Activated T-helper 1 cell treated with anti-CD3 and anti-CD28 coated beads, Interleukin-2, amount 50 U/mL, for 16 hours (primary cell): ENCODE measurements around the gene HNRNPLL.
"Not testable (repeated sequence)": the region's sequence is repeated elsewhere in the genome, so short reads cannot be mapped to it uniquely, and the experiment has no call there.

Source experiments
- DNase-seq, 2 donors: peaks; one replicate each; pipeline ENCODE4 v3.0.0-alpha.2; 2020; ENCODE audit warnings: low read depth in 1 of 2, low spot score in 1 of 2

HNRNPLL gene

DNA sequence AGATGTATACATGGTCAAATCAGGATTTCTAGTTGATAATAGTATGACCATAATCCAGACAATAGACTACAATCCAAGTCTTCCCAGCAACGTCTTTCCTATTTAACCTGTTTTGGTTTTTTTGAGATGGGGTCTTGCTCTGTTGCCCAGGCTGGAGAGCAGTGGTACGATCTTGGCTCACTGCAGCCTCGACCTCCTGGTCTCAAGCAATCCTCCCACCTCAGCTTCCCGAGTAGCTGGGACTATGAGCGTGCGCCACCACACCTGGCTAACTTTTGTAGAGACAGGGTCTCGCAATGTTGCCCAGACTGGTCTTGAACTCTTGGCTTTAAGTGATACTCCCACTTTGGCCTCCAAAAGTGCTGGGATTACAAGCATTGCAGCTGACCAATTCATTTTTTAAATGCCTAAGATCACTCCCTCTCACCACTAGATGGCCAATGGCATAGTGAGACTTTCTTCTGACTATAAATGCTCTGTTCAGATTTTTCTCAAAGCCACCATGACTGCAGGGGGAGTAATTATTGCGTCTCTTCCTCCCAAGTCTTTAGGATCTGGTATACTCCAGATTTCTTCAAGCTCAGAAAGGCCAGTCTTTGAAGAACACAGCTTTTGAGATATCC, 47.6 kb downstream of the HNRNPLL start:
- no peak for DNase-seq

- DNase-seq: no peak
These were observed 49.2 kb downstream of the HNRNPLL start for GRCh38 chr2:38553554-38553953.

- DNase-seq: no peak
These were observed 50.5 kb downstream of the HNRNPLL start for GRCh38 chr2:38552259-38552658.

- no peak for DNase-seq
These were observed 51.0 kb downstream of the HNRNPLL start for GRCh38 chr2:38551746-38552145.

DNA sequence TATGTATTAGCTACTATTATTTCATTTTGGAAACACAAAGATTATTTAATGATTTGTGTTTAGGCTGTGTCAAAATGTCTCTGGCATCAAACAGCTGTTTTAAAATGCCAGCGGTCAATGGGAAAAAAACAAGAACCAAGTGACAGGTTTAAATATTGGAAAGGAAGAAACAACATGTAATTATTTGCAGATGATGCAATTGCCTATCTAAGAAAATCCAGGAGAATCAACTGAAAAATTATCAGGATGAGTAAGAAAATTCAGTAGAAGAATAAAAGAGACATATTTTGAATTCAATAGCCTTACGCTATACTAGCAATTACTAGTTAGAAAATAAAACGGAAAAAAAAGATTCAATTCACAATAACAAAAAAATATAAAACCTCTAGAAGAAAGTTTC, 51.6 kb downstream of the HNRNPLL start:
- no peak for DNase-seq

GRCh38 chr2:38549851-38550250, 52.9 kb downstream of the HNRNPLL start:
- DNase-seq: no peak

DNA sequence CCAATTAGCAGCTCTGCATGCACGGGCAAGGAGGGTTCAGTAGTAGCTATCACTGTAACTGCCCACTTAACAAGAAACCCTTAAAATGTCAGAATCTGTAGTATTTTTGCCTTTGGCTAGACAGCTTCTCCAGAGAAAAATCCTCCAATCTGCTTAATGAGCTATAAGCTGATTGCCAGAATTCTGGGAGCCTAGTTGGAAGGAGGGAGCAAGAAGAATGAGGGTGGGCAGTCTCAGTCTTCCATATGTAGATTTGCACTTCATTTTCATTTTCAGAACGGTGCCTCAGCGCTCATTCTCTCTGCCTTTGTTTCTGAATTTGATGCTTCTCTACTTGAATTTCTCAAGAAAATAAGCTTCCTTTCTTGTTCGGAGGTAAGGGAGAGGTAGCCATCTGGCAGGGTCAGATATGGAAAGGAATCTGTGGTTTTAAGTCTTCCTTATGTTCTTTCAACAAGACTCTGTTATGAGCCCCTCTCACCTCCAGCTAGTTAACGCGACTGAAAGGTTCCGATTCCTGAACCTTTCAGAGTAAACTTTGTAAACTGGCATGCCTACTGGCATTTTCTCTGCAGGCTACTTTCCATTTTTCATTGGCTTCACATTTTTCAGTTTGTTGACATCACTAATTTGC, 53.5 kb downstream of the HNRNPLL start:
- DNase-seq: no peak

DNA sequence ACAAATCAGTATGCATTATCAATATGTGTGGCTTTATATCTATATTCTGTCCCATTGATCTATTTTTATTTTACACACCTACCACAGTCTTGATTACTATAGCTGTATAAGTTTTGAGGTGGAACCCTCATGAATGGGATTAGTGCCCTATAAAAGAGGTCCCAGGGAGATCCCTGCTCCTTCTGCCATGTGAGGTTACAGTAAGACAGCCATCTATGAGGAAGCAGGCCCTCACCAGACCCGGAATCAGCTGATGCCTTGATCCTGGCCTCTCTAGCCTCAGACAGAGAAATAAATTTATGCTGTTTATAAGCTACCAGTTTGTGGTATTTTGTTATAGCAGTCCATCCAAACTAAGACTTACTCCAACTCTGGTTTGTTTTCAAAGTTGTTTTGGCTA, 54.9 kb downstream of the HNRNPLL start:
- no peak for DNase-seq

DNA sequence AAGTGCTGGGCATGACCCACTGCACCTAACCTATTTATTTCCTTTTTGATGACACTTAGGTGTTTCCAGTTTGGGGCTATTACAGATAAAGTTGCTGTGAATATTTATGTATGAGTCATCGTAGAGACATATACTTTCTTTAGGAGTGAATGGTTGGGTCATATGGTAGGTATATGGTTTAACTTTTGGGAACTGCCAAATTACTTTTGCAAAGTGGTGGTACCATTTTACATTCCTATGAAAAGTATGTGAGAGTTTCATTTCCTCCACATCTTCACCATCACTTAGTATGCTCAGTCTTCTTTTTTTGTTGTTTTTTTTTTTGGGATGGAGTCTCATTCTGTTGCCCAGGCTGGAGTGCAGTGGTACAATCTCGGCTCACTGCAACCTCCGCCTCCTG, 56.1 kb downstream of the HNRNPLL start:
- no peak for DNase-seq

- DNase-seq: no peak
These were observed 56.7 kb downstream of the HNRNPLL start for GRCh38 chr2:38546064-38546463.

DNA sequence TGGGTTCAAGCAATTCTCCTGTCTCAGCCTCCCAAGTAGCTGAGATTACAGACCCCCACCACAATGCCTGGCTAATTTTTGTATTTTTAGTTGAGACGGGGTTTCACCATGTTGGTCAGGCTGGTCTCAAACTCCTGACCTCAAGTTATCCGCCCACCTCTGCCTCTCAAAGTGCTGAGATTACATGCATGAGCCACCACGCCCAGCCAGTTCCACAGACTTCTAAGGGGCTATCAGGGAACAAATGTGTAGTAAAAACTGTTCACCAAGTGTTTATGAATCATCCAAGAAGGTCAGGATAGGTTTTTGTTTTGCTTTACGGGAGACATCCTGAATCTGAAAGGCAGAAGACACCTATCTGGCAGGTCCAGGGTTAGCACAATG, 60.5 kb downstream of the HNRNPLL start:
- not testable (repeated sequence) for DNase-seq

DNA sequence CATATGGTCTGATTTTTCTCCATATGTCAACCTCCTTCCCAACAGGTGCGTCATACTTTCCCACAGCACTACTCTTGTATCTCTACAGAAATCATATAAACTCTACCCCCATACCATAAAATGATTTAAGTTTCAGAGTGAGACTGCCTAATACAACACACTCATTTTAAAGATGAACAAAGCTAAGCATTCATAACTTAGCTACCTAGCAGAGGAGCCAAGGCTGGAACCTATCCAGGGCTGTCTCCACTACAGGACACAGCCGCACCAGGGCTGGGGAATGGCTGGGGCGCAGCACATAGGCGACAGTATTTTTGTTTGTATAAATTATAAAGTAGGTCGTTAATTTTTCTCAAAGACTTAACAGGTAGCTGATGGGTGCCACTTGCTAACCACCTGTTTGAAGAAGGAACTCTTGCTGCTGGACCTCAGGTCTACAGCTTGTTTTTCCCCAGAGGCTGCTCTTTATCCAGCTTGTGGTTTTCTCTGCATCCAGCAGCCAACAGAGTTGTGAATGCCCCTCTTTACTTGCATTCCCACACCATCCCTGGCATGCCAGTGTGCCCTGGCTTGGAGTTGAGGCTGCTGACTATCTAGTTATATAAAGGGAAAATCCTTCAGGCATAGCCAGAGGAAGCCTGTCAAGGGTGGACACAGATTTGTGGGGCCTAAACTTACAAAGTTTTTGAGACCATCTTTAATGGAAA, 62.0 kb downstream of the HNRNPLL start:
- DNase-seq: no peak

DNA sequence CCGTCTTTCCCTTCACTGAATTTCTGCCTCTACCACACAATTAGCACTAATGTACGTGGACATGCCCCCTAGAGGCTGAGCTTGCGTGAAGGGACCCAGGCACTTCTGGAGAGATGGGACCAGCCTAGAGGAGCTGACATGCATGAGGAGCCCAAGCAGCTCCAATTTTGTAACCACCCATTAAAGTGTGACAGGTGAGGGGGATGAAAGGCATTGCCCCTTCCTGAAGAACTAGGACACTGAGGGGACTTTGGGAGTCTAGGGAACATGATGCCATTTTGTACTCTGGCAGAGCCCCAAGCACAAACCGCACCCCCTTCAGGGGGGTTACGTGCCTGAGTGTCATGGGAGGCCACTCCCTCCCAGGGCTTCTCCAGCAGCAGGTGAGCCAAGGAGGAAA, 63.6 kb downstream of the HNRNPLL start:
- DNase-seq: no peak

GRCh38 chr2:38537937-38538525, 64.7 kb downstream of the HNRNPLL start:
- DNase-seq: no peak

DNA sequence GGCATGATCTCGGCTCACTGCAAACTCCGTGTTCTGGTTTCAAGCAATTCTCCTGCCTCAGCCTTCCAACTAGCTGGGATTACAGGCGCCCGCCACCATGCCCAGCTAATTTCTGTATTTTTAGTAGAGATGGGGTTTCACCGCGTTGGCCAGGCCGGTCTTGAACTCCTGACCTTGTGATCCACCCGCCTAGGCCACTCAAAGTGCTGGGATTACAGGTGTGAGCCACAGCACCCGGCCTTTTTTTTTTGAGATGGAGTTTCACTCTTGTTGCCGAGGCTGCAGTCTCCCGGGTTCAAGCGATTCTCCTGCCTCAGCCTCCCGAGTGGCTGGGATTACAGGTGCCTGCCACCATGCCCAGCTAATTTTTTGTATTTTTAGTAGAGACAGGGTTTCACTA, 65.4 kb downstream of the HNRNPLL start:
- DNase-seq: not testable (repeated sequence)

DNA sequence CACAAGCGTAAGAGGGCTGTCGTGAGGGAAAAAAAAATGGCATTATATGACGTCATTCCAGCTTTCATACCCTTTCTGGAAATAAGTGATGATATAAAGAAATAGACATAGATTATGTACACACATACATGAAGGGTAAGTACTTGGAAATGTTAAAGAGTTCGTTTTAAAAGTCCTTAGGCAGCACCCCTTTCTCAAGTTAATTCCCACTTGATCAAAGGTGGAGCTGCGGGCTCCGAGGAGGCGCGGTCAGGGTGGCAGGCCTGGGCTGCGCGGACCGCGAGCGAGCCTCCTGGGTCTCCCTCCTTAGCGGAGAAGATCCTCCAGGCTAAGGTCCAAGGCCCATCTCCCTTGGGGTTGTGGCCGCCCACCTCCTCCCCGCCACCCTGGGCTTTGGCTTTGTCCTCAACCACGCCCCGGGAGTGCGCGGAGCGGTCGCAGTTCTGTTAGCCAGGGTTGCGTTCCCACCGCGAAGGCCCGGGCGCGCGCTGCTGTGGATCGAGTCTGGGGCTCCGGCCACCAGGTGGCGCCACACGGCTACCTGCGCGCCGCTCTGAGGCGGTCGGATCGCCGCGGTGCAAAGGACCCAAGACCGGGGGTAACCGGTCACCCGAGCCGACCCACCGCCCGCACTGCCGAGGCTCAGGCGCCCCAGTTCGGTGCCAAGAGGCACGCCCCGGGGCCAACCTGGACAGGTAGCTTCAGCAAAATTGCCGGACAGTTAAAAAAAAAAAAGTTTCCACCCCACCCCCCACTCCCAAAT, 66.8 kb downstream of the HNRNPLL start:
- peak; percentile 68 to 70 for DNase-seq

- DNase-seq: no peak
These were observed 67.4 kb downstream of the HNRNPLL start for GRCh38 chr2:38535404-38535743.

- no peak for DNase-seq
These were observed 67.9 kb downstream of the HNRNPLL start for GRCh38 chr2:38534746-38535403.

DNA sequence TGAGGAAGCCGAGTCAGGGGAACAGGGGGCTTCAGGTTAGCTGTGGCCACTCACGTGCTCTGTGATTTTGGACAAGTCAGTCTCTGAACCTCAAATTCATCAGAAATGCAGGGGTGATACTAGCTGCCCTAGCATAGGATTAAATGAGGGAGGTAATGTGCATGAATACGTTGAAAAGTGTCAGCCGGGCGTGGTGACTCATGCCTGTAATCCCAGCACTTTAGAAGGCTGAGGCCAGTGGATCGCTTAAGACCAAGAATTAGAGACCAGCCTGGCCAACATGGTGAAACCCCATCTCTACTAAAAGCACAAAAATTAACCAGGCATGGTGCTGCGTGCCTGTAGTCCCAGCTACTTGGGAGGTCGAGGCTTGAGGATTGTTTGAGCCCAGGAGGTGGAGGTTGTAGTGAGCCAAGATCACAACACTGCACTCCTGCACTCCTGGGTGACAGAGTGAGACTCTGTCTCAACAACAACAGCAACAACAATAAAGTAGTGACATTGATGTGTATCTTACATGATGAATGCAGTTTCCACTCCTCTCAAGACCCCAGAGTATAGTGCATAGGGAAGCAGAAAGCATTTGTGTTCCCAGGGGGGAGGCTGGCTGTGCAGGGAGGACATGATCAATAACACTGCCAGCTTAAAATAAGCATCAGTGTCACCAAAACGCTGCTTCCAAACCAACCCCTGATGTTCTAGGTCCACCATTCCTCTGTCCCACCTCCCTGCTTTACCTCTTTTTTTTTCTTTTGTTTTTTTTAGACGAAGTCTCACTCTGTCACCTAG, 68.8 kb downstream of the HNRNPLL start:
- no peak for DNase-seq

GRCh38 chr2:38533180-38533579, 69.5 kb downstream of the HNRNPLL start:
- DNase-seq: no peak
